NCI-H446 treated with DMSO at 0.1 percent for 48 hours (cell line): Measurements from ENCODE around the gene TACC2.
"Not testable (repeated sequence)": the region's sequence is repeated elsewhere in the genome, so short reads cannot be mapped to it uniquely, and the experiment has no call there.

Experiments
- DNase-seq: peaks from one replicate; lab custom pipeline; 2025; lab: John Stamatoyannopoulos, UW

The TACC2 gene

DNA sequence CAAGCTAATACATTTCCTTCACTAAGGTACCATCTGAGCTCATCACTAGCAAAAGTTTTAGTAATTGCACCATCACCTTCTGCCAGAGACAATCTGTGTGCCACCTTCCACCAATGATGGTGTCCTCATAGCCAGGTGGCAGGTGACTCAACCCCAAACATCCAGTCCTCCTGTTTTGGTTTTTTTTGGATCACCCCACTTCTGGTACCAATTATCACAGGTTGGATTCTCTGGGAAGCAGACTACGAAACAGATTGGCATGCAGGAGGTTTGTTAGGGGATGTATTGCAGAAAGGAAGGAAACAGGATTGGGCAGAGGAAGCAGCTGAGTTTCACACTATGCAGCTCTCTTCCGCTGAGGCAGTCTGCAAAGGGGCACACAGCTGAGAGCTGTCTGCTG lies 4.5 kb upstream of the TACC2 start:
- no peak for DNase-seq

GRCh38 chr10:121990015-121990677 lies 1.2 kb downstream of the TACC2 start:
- DNase-seq = no peak

DNA sequence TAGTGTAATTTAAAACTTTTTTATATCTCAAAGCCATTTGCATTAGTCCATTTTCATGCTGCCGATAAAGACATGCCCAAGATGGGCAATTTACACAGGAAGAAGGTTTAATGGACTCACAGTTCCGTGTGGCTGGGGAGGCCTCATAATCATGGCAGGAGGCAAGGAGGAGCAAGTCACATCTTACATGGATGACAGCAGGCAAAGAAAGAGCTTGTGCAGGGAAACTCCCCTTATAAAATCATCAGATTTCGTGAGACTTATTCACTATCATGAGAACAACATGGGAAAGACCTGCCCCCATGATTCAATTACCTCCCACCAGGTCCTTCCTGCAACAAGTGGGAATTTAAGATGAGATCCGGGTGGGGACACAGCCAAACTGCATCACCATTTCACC lies 2.8 kb downstream of the TACC2 start:
- DNase-seq = not testable (repeated sequence)

DNA sequence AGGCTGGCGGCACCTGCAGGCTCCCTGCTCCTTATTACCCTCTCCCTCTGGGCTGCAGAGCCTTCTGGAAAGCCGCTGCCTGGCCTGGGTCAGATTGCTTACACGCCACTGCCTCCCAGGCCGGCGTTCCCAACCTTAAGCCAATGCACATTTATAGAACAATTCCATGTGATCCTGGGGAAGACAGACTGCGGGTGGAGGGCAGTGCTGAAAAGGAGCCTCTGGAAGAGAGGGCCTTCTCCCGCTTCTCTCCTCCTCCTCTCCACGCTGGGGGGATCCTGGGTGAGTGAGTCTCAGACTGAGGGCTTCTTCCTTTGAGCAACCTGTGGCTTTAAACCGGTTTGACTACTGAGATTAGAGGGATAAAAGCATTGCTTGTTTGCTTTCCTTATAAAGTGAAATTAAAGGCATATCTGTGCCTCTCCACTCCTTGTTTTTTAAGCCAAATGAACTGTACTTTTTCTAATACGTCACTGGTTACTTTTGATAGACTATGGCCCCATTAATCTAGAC lies 5.5 kb downstream of the TACC2 start:
- no peak for DNase-seq

DNA sequence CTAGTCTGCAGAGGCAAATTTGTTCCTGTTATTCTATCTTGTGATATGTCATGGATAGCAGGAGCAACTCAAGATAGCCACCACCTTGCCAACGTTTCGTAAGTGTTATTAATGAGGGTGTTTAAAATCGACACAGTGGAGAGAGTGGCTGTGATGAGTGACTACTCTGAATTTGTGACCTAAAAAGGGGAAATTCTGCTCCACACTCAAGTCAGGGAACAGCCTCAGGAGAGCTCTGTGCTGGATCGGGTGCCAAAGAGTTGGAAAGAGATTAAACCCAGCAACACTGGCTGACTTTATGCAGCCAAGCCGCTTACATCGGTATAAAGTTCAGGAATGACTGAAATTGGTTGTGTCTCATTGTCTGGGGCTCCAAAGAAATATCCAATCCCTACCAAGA lies 9.5 kb downstream of the TACC2 start:
- DNase-seq = no peak

DNA sequence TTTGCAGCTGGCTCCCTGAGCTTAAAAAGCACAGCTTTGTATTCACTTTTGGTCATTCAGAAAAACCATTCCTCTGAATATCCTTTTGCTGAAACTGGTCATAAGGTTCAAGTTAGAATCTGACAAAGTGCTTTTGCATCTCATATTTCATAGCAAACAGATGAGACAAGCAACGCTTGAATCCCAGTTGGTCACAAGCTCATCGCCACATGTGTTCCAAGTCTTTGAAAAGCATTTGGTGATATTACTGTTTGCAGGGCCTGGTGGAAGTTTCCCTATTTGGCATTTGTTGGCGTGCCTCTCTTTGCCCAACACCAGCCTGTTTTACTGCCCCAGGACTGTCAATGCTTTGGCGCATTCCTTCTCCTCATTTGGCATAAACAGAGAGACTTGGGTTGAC lies 10.3 kb downstream of the TACC2 start:
- no peak for DNase-seq

DNA sequence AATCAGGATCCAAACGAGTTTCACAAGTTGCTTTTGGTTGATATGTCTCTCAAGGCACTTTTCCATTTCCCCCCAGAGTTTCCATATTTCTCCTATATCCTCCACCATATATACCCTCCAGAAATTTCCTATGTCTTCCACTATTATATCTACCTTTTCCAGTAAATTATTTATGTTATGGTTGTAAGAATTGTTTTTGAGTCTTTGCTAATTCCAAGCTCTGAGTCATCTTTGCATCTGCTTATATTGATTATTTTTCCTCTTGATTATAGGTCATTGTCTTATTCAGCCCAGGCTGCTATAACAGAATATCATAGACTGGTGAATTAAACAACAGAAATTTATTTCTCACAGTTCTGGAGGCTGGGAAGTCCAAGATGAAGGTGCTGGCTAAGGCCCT lies 12.7 kb downstream of the TACC2 start:
- DNase-seq = no peak

- no peak for DNase-seq
Observed at GRCh38 chr10:122007415-122007814, 18.5 kb downstream of the TACC2 start.

GRCh38 chr10:122010405-122011050 lies 21.6 kb downstream of the TACC2 start:
- no peak for DNase-seq

DNA sequence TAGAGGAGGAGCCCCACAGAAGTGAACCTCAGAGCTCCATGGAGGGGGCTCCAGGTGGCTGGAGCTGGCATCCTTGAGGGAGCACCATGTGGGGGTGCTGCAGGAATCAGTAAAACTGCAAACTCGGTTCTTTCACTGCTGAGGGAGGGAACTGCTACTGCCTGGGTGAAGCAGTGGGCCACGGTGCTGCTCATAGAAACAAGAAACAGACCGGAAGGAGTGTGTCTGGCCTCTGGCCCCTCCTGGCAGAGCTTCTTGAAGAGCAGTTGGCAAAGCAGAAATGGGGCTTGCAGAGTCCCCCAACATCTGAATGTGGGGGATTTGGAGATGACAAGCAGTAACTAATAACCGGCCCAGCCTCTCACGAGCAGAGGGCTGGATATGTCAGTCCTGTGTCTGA lies 23.8 kb downstream of the TACC2 start:
- DNase-seq = no peak

GRCh38 chr10:122013311-122013780 lies 24.4 kb downstream of the TACC2 start:
- DNase-seq = no peak

- no peak for DNase-seq
Observed at GRCh38 chr10:122014652-122015248, 25.8 kb downstream of the TACC2 start.

- DNase-seq = not testable (repeated sequence)
Observed at GRCh38 chr10:122017926-122018325, 29.0 kb downstream of the TACC2 start.

DNA sequence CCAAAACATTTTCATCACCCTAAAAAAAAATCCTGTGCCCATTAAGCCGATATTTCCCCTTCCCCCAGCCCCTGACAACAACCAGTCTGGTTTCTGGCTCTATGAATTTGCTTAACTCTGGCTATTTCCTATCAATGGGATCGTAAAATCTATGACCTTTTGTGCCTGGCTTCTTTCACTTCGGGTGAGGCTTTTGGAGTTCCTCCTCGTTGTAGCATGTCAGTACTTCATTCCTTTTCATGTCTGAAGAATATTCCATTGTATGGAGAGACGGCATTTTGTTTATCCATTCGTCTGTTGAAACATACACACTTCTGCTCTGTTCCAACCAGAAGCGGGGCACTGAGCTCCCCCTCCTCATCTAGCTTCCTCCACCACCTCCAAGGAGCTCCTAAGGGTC lies 29.5 kb downstream of the TACC2 start:
- DNase-seq = no peak

- DNase-seq = no peak
Observed at GRCh38 chr10:122018951-122019413, 30.0 kb downstream of the TACC2 start.

GRCh38 chr10:122019414-122019975 lies 30.5 kb downstream of the TACC2 start:
- DNase-seq = no peak

- DNase-seq = no peak
Observed at GRCh38 chr10:122020226-122020625, 31.3 kb downstream of the TACC2 start.

DNA sequence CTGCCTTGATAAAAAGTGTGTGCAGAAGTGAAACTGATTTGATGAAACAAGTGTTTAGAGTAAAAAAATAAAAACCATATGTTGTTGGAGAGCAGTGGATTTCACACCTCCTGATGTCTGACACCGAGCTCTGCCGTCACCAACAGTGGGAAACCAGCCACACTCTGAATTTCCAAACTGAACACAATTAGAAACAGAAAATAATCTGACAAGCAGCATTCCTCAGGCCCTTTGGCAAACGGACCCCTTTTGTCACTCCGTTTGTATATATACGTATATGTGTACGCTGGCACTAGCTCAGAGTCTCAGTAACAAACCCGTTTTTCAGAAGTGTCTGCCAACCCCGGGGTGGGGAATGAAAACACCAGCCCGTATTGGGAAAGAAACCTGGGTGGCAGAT lies 32.4 kb downstream of the TACC2 start:
- DNase-seq = no peak

DNA sequence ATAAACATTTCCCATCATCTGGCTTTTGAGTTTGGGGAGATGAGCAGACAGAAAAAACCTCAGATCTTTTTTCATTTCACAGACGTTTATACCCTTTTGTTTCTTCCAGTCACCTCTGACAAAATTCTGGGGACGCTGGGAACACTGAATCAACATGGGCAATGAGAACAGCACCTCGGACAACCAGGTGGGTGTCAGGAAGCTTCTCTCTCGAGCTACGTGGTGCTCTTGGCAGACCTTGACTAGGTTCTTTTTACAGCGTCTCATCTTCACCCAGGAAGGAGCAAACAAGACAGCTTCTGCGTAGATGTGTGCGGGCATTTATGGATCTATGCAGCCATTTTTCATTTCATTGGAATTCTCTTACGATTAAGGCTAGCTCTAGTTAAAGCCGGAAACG lies 32.9 kb downstream of the TACC2 start:
- no peak for DNase-seq

- DNase-seq = no peak
Observed at GRCh38 chr10:122022276-122022675, 33.3 kb downstream of the TACC2 start.

- DNase-seq = not testable (repeated sequence)
Observed at GRCh38 chr10:122023257-122023656, 34.3 kb downstream of the TACC2 start.

- DNase-seq = no peak
Observed at GRCh38 chr10:122029499-122030199, 40.7 kb downstream of the TACC2 start.
